Measurements from ENCODE around the gene CAPZA1.

CAPZA1 gene

GRCh38 chr1:112678605-112679004, 59.0 kb downstream of the CAPZA1 start:
- Histone ChIP-seq H4K20me1 (ENCODE audit: insufficient read depth) (no peaks in the 10 kb centered on the region), H3K9ac (no peak overlapping the region), H3K4me1 (ENCODE audit: low read depth, poor library complexity, severe bottlenecking) (peaks cover 12% of the 10 kb centered on the region), H3K4me2 (no peak overlapping the region), H3K36me3 (ENCODE audit: insufficient read depth) (no peaks in the 10 kb centered on the region), H3K27me3 (ENCODE audit: insufficient read depth, low read depth) (no peaks in the 10 kb centered on the region), H3K27ac (no peak overlapping the region), H3K4me3 (IDR thresholded peaks at IDR 0.05; ENCODE audit: insufficient read depth, low read depth, low read length) (no peak overlapping the region), H3K79me2 (ENCODE audit: insufficient read depth, low read depth) (no peaks in the 10 kb centered on the region), H2AFZ (ENCODE audit: low read depth) (no peak overlapping the region)
- TF ChIP-seq CTCF (conservative IDR thresholded peaks at IDR 0.05; ENCODE audit: low read depth, low read length), result no peak

- Histone ChIP-seq H3K4me2 (no peak overlapping the region), H3K79me2 (ENCODE audit: insufficient read depth, low read depth) (no peaks in the 10 kb centered on the region), H3K9ac (no peak overlapping the region)
Observed at GRCh38 chr1:112685913-112686312, 66.3 kb downstream of the CAPZA1 start.

GRCh38 chr1:112686417-112686816, 66.8 kb downstream of the CAPZA1 start:
- Histone ChIP-seq H3K36me3 (ENCODE audit: insufficient read depth) (no peaks in the 10 kb centered on the region), H3K4me1 (ENCODE audit: low read depth, poor library complexity, severe bottlenecking) (no peaks in the 10 kb centered on the region), H3K4me2 (no peak overlapping the region), H4K20me1 (ENCODE audit: insufficient read depth) (no peaks in the 10 kb centered on the region), H3K9ac (no peak overlapping the region), H3K27ac (no peak overlapping the region), H3K79me2 (ENCODE audit: insufficient read depth, low read depth) (no peaks in the 10 kb centered on the region), H3K4me3 (IDR thresholded peaks at IDR 0.05; ENCODE audit: insufficient read depth, low read depth, low read length) (no peak overlapping the region), H3K27me3 (ENCODE audit: insufficient read depth, low read depth) (no peaks in the 10 kb centered on the region), H2AFZ (ENCODE audit: low read depth) (no peak overlapping the region)
- TF ChIP-seq CTCF (conservative IDR thresholded peaks at IDR 0.05; ENCODE audit: low read depth, low read length), result no peak

More at GRCh38 chr1:112685913-112686312, 66.3 kb downstream of the CAPZA1 start:
- Histone ChIP-seq H4K20me1 (ENCODE audit: insufficient read depth) (no peaks in the 10 kb centered on the region), H2AFZ (ENCODE audit: low read depth) (no peak overlapping the region), H3K36me3 (ENCODE audit: insufficient read depth) (no peaks in the 10 kb centered on the region), H3K27ac (no peak overlapping the region), H3K4me1 (ENCODE audit: low read depth, poor library complexity, severe bottlenecking) (no peaks in the 10 kb centered on the region), H3K27me3 (ENCODE audit: insufficient read depth, low read depth) (no peaks in the 10 kb centered on the region), H3K4me3 (IDR thresholded peaks at IDR 0.05; ENCODE audit: insufficient read depth, low read depth, low read length) (no peak overlapping the region)
- TF ChIP-seq CTCF (conservative IDR thresholded peaks at IDR 0.05; ENCODE audit: low read depth, low read length), result no peak

GRCh38 chr1:112686835-112687234, 67.2 kb downstream of the CAPZA1 start:
- Histone ChIP-seq H3K4me3 (IDR thresholded peaks at IDR 0.05; ENCODE audit: insufficient read depth, low read depth, low read length) (no peak overlapping the region), H3K36me3 (ENCODE audit: insufficient read depth) (no peaks in the 10 kb centered on the region), H3K9ac (no peak overlapping the region), H4K20me1 (ENCODE audit: insufficient read depth) (no peaks in the 10 kb centered on the region), H3K4me1 (ENCODE audit: low read depth, poor library complexity, severe bottlenecking) (no peaks in the 10 kb centered on the region), H3K79me2 (ENCODE audit: insufficient read depth, low read depth) (no peaks in the 10 kb centered on the region), H3K27ac (no peak overlapping the region), H3K27me3 (ENCODE audit: insufficient read depth, low read depth) (no peaks in the 10 kb centered on the region), H2AFZ (ENCODE audit: low read depth) (no peak overlapping the region), H3K4me2 (no peak overlapping the region)
- TF ChIP-seq CTCF (conservative IDR thresholded peaks at IDR 0.05; ENCODE audit: low read depth, low read length), result no peak

Data from KMS-11 (cell line).